ENCODE measurements around the gene ATP5F1E.

DNA sequence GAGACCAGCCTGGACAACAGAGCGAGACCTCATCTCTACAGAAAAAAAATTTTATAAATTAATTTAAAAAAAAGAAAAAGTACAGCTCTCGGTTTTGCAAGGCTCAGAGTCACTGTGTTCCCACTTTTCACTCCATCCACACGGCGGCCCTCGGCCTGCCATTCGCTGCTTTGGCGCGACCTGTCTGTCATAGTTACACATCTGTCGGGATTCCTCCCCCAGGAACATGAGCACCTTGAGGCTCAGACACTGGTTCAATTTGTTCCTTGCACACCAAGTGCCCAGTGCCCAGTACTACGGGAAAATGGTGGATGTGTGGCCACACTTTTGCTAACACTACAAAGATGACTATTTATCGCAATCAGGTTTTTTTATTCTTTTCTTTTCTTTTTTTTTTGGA lies 33.5 kb downstream of the ATP5F1E start:
- TF ChIP-seq, protein P1, sequence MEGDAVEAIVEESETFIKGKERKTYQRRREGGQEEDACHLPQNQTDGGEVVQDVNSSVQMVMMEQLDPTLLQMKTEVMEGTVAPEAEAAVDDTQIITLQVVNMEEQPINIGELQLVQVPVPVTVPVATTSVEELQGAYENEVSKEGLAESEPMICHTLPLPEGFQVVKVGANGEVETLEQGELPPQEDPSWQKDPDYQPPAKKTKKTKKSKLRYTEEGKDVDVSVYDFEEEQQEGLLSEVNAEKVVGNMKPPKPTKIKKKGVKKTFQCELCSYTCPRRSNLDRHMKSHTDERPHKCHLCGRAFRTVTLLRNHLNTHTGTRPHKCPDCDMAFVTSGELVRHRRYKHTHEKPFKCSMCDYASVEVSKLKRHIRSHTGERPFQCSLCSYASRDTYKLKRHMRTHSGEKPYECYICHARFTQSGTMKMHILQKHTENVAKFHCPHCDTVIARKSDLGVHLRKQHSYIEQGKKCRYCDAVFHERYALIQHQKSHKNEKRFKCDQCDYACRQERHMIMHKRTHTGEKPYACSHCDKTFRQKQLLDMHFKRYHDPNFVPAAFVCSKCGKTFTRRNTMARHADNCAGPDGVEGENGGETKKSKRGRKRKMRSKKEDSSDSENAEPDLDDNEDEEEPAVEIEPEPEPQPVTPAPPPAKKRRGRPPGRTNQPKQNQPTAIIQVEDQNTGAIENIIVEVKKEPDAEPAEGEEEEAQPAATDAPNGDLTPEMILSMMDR (IDR thresholded peaks at IDR 0.05 in 4 of 5, conservative IDR thresholded peaks at IDR 0.05 in 1 of 5): no peak
- no peak for TF ChIP-seq POLR2A (IDR thresholded peaks at IDR 0.05)

Data from gastrocnemius medialis (tissue), 4 donors.